ENCODE measurements around the gene CAMTA1. TPM values are rescaled to one million over a fixed set of nuclear protein-coding genes. Genes with fewer than 3 reads are reported as not detected.

The CAMTA1 gene
- total and polyA plus RNA-seq, 12 donors: 123 to 265 (median 142) TPM

DNA sequence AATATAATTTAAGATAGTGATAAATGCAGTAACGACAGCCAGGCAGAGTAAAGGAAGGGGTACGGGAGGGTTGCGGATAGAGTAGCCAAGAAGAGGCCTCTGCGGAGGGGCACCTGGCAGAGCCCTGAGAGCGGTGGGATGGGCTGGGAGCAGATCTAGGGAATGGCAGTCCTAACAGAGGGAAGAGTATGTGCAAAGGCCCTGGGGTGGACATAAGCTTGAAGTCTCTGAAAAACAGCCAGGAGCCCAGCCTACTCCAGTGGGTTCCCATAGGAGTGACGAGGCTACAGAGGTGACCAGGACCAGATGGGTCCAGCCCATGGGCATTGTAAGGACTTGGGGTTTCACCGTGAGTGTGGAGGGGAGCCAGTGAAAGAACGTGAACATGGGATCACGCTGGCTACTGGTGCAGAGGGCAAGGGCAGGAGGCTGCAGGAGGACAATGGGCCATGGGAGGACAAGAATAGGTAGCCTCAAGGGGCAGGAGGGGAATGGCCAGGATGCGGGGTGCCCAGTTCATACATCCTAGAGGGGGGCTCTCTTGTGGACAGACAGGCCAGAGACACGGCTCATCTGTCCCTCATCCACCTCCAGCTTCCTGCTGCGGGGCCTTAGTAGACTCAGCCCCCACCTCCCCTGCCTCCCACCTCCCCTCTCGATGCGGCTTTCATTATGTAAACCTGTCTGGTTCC is 800.1 kb downstream of the CAMTA1 start:
- DNase-seq: no peak

DNA sequence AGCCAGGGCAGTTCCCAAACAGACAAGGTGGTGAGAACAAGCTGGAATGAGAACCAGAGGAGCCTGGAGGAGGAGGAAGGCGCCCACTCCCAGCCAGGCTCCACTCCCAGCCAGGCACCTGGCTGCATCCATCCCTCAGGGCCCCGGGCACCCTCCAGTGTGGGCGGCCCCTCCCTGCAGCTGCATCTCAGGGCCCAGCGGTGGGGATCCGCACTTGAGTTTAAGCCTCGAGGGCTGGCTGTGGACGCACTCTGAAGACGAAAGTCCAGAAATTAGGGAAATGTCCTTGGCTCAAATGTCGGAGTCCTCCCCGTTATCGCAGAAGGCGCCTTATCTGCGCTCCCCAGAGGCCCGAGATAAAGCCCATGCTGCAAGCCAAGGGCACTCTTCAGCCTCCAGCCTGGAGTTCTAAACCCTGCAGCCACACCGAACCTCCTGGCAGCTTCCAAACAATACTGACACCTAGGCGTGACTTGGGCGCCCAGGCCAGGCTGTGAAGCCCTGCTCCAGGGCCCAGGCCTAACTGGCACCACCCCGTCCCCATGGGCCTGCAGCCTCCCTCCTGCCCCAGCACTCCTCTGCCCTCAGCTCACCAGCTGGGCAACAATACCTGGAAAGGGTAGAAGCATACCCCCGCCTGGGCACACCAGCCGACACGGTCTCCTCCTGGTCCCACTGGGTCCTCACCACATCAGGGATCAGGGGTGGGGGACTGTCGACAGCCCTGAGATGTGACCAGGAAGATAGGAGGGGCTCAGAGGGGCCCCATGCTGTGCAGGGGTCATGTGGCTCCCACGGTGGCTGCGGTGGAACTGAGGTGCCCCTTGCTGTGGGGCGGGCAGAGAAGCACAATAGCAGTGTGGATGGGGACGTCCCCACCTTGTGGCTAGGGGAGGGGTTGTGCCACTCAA is 801.0 kb downstream of the CAMTA1 start:
- H3K9me3 ChIP-seq: no peaks in the 10 kb centered on the region
- 43 to 44% methylated on average over 26 of the region's 26 CpGs for WGBS, 2 donors
- H3K27me3 ChIP-seq: peaks cover 0 to 10% (median 0%) of the 10 kb centered on the region in 7 donors
- peaks cover 5 to 18% (median 9%) of the 10 kb centered on the region in 9 donors for H3K4me1 ChIP-seq
- no peak overlapping the region for H3K4me3 ChIP-seq
- H3K36me3 ChIP-seq: no peaks in the 10 kb centered on the region
- TF ChIP-seq, protein P1, sequence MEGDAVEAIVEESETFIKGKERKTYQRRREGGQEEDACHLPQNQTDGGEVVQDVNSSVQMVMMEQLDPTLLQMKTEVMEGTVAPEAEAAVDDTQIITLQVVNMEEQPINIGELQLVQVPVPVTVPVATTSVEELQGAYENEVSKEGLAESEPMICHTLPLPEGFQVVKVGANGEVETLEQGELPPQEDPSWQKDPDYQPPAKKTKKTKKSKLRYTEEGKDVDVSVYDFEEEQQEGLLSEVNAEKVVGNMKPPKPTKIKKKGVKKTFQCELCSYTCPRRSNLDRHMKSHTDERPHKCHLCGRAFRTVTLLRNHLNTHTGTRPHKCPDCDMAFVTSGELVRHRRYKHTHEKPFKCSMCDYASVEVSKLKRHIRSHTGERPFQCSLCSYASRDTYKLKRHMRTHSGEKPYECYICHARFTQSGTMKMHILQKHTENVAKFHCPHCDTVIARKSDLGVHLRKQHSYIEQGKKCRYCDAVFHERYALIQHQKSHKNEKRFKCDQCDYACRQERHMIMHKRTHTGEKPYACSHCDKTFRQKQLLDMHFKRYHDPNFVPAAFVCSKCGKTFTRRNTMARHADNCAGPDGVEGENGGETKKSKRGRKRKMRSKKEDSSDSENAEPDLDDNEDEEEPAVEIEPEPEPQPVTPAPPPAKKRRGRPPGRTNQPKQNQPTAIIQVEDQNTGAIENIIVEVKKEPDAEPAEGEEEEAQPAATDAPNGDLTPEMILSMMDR (IDR thresholded peaks at IDR 0.05): no peak
- ATAC-seq (peak; percentile 22 to 73 (median 45)), DNase-seq (peak in 1 of 2 donors; percentile 32)
- intact Hi-C loops (cut with DNase I): no loop called here
- peak overlapping the region in 1 of 10 donors; percentile 10 for H3K27ac ChIP-seq

More for the DNA sequence above, 800.1 kb downstream of the CAMTA1 start:
- WGBS, 2 donors: 87 to 91% methylated on average over 14 of the region's 14 CpGs
- Histone ChIP-seq H3K27me3 (peaks cover 0 to 10% (median 0%) of the 10 kb centered on the region in 7 donors), H3K4me3 (no peak overlapping the region), H3K27ac (no peak overlapping the region), H3K4me1 (peaks cover 6 to 18% (median 9%) of the 10 kb centered on the region in 9 donors), H3K36me3 (no peaks in the 10 kb centered on the region), H3K9me3 (no peaks in the 10 kb centered on the region)
- TF ChIP-seq, protein P1 (IDR thresholded peaks at IDR 0.05): no peak
- intact Hi-C loops (cut with DNase I): no loop called here
- ATAC-seq: no peak

DNA sequence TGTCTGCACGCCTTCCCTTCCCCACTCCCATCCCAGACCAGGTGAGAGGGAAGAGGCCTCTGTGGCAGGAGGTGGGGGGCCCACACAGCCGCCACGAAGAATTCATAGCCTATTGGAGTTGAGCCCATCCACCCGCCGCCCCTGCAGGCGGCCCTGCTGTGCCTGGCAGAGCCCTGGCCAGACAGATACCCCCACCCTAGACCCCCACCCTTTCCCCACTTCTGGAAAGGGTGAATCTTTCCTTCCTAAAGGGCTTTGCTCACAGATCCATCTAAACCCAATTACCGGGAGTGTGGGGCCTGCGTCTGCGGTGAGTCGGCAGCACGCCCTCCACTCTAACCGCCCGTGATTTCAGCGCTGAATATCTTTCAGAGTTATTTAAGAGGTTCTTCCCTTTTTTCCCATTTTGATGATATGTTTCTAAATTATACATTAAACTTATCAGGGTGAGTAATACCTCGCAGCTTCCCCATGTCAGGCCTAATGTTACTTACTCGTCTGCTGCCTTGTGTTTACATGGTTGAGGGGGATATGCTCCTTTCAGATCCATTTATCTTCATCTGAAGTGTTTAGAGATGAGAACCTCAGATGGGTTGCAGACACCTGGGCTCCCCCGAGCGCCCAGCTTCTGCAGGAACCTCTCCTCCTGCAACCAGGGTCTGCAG is 802.0 kb downstream of the CAMTA1 start:
- intact Hi-C loops (cut with DNase I): no loop called here
- H3K27me3 ChIP-seq: peaks cover 0 to 7% (median 0%) of the 10 kb centered on the region in 7 donors
- peaks cover 0 to 12% (median 9%) of the 10 kb centered on the region in 9 donors for H3K4me1 ChIP-seq
- H3K36me3 ChIP-seq: no peaks in the 10 kb centered on the region
- no peak overlapping the region for H3K27ac ChIP-seq
- ATAC-seq (no peak), DNase-seq (no peak)
- TF ChIP-seq, protein P1 (IDR thresholded peaks at IDR 0.05): no peak
- WGBS, 2 donors: 91% methylated on average over 18 of the region's 18 CpGs
- H3K9me3 ChIP-seq: no peaks in the 10 kb centered on the region
- no peak overlapping the region for H3K4me3 ChIP-seq
